Breast epithelium (tissue), 4 donors: ENCODE measurements around the gene IFNA16. TPM values are rescaled to one million over a fixed set of nuclear protein-coding genes. Genes with fewer than 3 reads are reported as not detected.
"Not testable (repeated sequence)": the region's sequence is repeated elsewhere in the genome, so short reads cannot be mapped to it uniquely, and the experiment has no call there.

ENCODE experiments used
- DNase-seq, 2 donors: peaks; one replicate each; pipeline ENCODE4 v3.0.0-alpha.2; 2019; ENCODE audit warnings: low spot score in 2 of 2
- H3K27ac ChIP-seq, 2 donors: fragments of 200-600 bp; sonication (generic) in 1 of 2; one replicate each; pipeline ENCODE4 v1.5.1; 2016 to 2019; ENCODE audit warnings: mild to moderate bottlenecking in 1 of 2
- H3K27me3 ChIP-seq, 2 donors: fragments of 200-600 bp; sonication (generic) in 1 of 2; one replicate each; pipeline versions ENCODE4 v1.5.1 to v1.6.0; 2017 to 2019; ENCODE audit warnings: control low read depth in 1 of 2, mild to moderate bottlenecking in 1 of 2
- H3K36me3 ChIP-seq: fragments of 200-600 bp; one replicate; pipeline ENCODE4 v1.5.1; 2019
- H3K4me1 ChIP-seq, 2 donors: fragments of 200-600 bp; sonication (generic); one replicate each; pipeline ENCODE4 v1.5.1; 2016 to 2019; ENCODE audit warnings: control low read depth in 1 of 2
- H3K4me3 ChIP-seq, 3 donors: fragments of 200-600 bp; sonication (generic); 1 replicate in 2 of 3; 2 replicates in 1 of 3; pipeline ENCODE4 v1.5.1; 2016 to 2019; ENCODE audit warnings: mild to moderate bottlenecking in 3 of 3, moderate library complexity in 2 of 3
- H3K9me3 ChIP-seq, 2 donors: fragments of 200-600 bp; sonication (generic) in 1 of 2; one replicate each; pipeline ENCODE4 v1.5.1; 2016 to 2019; ENCODE audit warnings: control low read depth in 1 of 2
- POLR2A ChIP-seq: fragments of 450-650 bp; IDR thresholded peaks from one replicate; pipeline ENCODE4 v1.6.1; 2016; ENCODE audit warnings: antibody characterized with exemption, mild to moderate bottlenecking, moderate library complexity
- POLR2AphosphoS5 ChIP-seq, 3 donors: sonication (generic); formaldehyde crosslinking; IDR thresholded peaks; one replicate each; pipeline ENCODE4 v1.6.1; 2017; ENCODE audit warnings: antibody characterized with exemption in 3 of 3
- intact Hi-C: fragments of 100-400 bp; cut with DNase I; formaldehyde crosslinking; loops from one replicate; pipeline ENCODE4 v1.15.1; 2023; ENCODE audit warnings: low total_unique reads
- total RNA-seq, 3 donors: library from RNA; depleted of rRNA; stranded (reverse); fragments of >200 nt; gene quantifications; one replicate each; pipeline ENCODE4 v1.1.0, GENCODE V29; 2016
- TF ChIP-seq, protein P1 (sequence below), 3 donors: fragments of 450-650 bp; IDR thresholded peaks; one replicate each; pipeline ENCODE4 v1.5.1; 2016 to 2017; ENCODE audit warnings: antibody characterized with exemption in 3 of 3, mild to moderate bottlenecking in 3 of 3, moderate library complexity in 3 of 3

The IFNA16 gene
- total RNA-seq = not detected

DNA sequence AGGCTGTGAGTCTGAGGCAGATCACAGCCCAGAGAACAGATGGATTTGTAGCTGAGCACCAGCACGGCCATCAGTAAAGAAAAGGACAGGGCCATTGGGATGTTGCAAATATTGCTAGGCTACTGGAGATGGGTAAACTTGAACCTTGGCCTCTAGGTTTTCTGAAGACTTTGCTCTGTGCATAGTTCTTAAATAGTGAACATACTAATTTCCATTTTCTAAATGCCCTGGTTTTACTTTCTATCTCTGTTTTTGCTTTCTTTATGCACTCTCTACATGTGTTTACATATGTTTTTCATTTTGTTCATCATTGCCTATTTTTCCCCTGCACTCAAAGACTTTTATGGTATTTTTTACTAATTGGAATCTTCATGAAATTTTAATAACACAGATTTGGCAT is at the start of gene IFNA16:
Gene IFNA16, minus strand, starts transcription at position 101 of the 400 bp plus-strand sequence. Its CDS starts 6 bp downstream, at position 95.
- H3K4me3 ChIP-seq, H3K27ac ChIP-seq, DNase-seq, H3K36me3 ChIP-seq, H3K4me1 ChIP-seq, H3K9me3 ChIP-seq, H3K27me3 ChIP-seq, intact Hi-C loops: not testable (repeated sequence)

DNA sequence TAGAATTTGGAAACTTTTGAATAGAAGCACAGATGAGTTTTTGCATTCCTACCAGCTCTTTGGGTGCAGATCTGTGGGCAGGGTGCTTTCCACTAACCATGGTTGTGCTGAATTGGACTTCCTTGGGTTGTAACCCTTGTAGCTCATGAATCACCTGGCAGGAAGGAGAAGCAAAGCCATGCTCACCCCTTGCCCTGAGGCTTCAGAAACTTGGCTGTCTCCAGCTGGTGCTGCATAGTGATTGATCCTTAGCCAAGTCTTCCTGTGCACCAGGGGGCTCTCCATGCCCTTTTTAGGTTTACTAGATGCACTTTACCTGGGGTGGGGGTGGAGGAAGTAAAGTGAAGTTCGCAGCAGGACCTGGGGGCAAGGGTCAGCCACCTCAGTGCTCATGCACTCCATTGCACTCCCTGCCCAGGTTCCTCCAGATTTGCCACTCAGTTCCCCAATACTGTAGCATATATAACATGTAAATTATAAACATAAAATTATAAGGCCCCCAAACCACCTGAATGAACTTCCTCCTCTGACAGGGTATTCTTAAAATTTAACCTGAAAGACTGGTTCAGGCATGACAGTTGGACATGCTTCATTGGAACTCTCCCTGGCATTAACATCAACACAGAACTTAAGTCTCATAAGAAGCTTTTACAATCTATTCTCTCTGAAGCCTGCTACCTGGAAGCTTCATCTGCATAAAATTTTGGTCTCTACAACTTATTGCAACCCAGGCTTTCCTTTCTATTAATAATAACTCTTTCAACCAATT is 48.5 kb upstream of the IFNA16 start:
- intact Hi-C loops = no loop called here
- H3K4me3 ChIP-seq = no peak overlapping the region
- no peak overlapping the region for H3K27ac ChIP-seq
- no peak for DNase-seq
- no peaks in the 10 kb centered on the region for H3K9me3 ChIP-seq
- H3K4me1 ChIP-seq = peaks cover 0 to 5% of the 10 kb centered on the region in 2 donors
- no peaks in the 10 kb centered on the region for H3K27me3 ChIP-seq
- no peaks in the 10 kb centered on the region for H3K36me3 ChIP-seq
- TF ChIP-seq, protein P1, sequence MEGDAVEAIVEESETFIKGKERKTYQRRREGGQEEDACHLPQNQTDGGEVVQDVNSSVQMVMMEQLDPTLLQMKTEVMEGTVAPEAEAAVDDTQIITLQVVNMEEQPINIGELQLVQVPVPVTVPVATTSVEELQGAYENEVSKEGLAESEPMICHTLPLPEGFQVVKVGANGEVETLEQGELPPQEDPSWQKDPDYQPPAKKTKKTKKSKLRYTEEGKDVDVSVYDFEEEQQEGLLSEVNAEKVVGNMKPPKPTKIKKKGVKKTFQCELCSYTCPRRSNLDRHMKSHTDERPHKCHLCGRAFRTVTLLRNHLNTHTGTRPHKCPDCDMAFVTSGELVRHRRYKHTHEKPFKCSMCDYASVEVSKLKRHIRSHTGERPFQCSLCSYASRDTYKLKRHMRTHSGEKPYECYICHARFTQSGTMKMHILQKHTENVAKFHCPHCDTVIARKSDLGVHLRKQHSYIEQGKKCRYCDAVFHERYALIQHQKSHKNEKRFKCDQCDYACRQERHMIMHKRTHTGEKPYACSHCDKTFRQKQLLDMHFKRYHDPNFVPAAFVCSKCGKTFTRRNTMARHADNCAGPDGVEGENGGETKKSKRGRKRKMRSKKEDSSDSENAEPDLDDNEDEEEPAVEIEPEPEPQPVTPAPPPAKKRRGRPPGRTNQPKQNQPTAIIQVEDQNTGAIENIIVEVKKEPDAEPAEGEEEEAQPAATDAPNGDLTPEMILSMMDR (IDR thresholded peaks at IDR 0.05) = no peak
- TF ChIP-seq POLR2AphosphoS5 (IDR thresholded peaks at IDR 0.05) = no peak

DNA sequence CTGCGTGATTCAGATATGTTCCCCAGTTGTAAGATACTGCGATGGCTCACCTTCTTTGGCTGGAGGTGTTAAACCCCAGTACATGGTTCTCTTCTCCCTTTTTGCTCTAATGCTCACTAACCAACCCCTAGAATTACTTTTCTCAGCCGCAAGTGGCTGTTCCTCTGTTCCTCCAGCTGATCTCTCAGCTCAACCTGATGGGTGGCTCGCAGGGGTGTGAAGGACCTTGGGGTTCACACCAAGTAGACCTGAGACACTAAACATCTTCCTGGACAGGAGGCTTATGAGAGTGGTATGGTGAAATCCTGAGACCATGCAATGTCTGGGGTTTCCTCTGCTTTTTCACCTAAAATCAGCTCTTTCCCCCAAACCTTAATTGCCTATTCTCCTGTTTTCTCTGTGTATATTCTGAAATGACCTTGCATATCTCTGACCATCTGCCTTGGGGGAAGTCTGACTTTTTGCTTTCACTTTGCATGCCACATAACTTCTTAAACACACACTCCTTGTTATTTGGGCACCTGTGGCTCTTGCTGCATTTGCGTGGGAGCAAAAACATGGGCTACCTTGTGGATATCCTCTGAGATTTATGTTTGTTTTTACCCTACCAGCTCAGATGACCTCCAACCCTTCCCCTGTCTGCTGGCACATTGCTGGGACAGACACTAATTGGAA is 38.6 kb upstream of the IFNA16 start:
- Histone ChIP-seq H3K27ac (no peak overlapping the region), H3K9me3 (no peaks in the 10 kb centered on the region), H3K27me3 (no peaks in the 10 kb centered on the region), H3K4me1 (no peaks in the 10 kb centered on the region), H3K4me3 (no peak overlapping the region), H3K36me3 (no peaks in the 10 kb centered on the region)
- intact Hi-C loops = loop anchor here (10.0 kb wide), 1 partner anchor 841 kb away; no protein-coding TSS in a partner anchor
- TF ChIP-seq, protein P1 (IDR thresholded peaks at IDR 0.05) = no peak
- no peak for DNase-seq

DNA sequence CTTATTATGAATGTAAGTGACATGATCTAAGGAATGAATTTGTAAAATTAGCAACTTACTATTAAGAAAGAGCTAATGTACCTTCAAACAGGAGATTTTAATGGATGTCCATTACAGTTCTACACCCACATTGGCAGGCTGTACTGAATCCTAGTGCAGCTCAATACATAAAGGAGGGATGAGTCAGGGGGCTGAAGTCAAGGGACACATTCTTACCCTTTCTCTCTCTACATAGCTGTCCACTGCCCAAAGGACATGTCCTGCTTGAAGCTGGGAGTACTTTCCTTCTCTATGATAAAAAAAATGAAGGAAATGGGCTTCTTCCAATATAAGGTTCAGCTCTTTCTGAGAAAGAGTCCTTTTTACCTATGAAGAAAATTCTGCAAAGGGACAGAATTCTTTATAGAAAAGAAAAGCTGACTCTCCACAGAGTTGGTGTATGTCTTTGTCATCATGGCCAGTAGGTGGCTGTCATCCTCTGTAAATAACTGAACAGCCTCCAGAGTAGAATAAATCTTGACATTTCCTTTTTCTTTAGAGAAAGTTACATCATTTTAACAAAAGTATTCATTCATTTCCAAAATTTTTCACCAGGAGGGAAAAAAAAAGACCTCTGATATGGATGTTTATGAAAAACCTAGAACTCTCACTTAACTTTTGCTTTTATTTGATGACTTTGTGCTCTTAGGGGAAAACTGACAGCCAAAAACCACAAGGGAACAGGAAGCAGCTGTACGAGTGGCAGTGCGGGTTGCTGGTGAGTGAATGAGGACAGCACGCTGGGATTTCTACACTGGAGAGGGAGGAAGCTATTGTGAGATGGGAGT is 35.8 kb upstream of the IFNA16 start:
- Histone ChIP-seq H3K9me3 (no peaks in the 10 kb centered on the region), H3K36me3 (no peaks in the 10 kb centered on the region), H3K27ac (no peak overlapping the region), H3K4me1 (no peaks in the 10 kb centered on the region), H3K27me3 (no peaks in the 10 kb centered on the region), H3K4me3 (no peak overlapping the region)
- intact Hi-C loops = loop anchor here (10.0 kb wide), 1 partner anchor 838 kb away; no protein-coding TSS in a partner anchor
- TF ChIP-seq, protein P1 (IDR thresholded peaks at IDR 0.05) = peak; percentile 50 to 62 (median 52)
- TF ChIP-seq POLR2A (no peak), POLR2AphosphoS5 (IDR thresholded peaks at IDR 0.05) (no peak)
- no peak for DNase-seq

DNA sequence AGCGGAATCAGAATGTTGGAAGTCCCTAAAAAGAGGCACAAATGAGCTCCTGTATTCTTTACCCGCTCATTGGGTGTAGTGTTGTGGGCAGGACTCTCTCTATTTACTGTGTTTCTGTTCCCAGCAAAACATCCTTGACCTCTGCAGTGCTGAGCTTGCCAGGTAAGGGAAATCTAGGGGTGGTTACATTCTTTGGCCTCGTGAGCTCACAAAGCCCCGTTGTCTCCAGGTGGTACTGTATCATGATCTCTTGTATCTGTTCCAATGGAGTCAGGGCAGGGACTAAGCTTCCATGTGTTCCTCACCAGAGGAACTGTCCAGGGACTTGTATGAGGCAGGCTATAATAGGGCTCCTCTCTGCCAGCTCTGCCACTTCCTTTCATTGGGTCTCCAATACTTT is 34.5 kb upstream of the IFNA16 start:
- intact Hi-C loops = loop anchor here (10.0 kb wide), 1 partner anchor 837 kb away; no protein-coding TSS in a partner anchor
- no peak overlapping the region for H3K4me3 ChIP-seq
- H3K4me1 ChIP-seq = no peaks in the 10 kb centered on the region
- DNase-seq = no peak
- TF ChIP-seq, protein P1 (IDR thresholded peaks at IDR 0.05) = no peak
- no peak for TF ChIP-seq POLR2A
- TF ChIP-seq POLR2AphosphoS5 (IDR thresholded peaks at IDR 0.05) = no peak
- no peaks in the 10 kb centered on the region for H3K36me3 ChIP-seq
- H3K9me3 ChIP-seq = no peaks in the 10 kb centered on the region
- no peak overlapping the region for H3K27ac ChIP-seq
- no peaks in the 10 kb centered on the region for H3K27me3 ChIP-seq
